OCI-LY7 (cell line): ENCODE measurements around the gene TMED8. TPM values are rescaled to one million over a fixed set of nuclear protein-coding genes. Genes with fewer than 3 reads are reported as not detected.
"Not testable (repeated sequence)": the region's sequence is repeated elsewhere in the genome, so short reads cannot be mapped to it uniquely, and the experiment has no call there.

Source experiments
- BruUV-seq: library from RNA; stranded (reverse); fragments of 400-500 nt; replicated peaks from 2 replicates; lab custom pipeline; 2021; lab: Mats Ljungman, UMichigan
- CTCF ChIA-PET: fragments of 300-600 bp; sonication (Branson Sonifier 250); formaldehyde crosslinking; loops from one replicate; lab custom pipeline; 2022; ENCODE audit warnings: antibody characterized with exemption; ENCODE audit not compliant: unreplicated experiment; lab: Charles Lee
- POLR2A ChIA-PET: fragments of 300-600 bp; sonication (Branson Sonifier 250); formaldehyde crosslinking; loops from one replicate; lab custom pipeline; 2022; ENCODE audit warnings: antibody characterized with exemption; lab: Charles Lee
- DNase-seq: peaks from one replicate; pipeline ENCODE4 v3.0.0-alpha.2; 2015; ENCODE audit warnings: low spot score
- H2AFZ ChIP-seq: fragments of 200-600 bp; sonication (generic), shearing (Covaris generic); 2 replicates; pipeline ENCODE4 v1.6.1; 2014; ENCODE audit warnings: mild to moderate bottlenecking, antibody characterized with exemption, low read length, moderate library complexity
- H3K27ac ChIP-seq: fragments of 200-600 bp; sonication (generic); 2 replicates; pipeline ENCODE4 v1.5.1; 2014; ENCODE audit warnings: mixed run types, low read depth, mild to moderate bottlenecking, moderate library complexity, low read length, inconsistent platforms; ENCODE audit not compliant: poor library complexity, severe bottlenecking
- H3K36me3 ChIP-seq: fragments of 200-600 bp; sonication (generic); 2 replicates; pipeline ENCODE4 v1.6.1; 2014; ENCODE audit warnings: mild to moderate bottlenecking, antibody characterized with exemption, low read length, moderate library complexity, mixed read lengths; ENCODE audit not compliant: insufficient read depth
- H3K4me1 ChIP-seq: fragments of 200-600 bp; sonication (generic); 2 replicates; pipeline ENCODE4 v1.5.1; 2014; ENCODE audit warnings: mild to moderate bottlenecking, low read length; ENCODE audit not compliant: insufficient read depth, poor library complexity, severe bottlenecking
- H3K4me2 ChIP-seq: fragments of 200-600 bp; sonication (generic); 2 replicates; pipeline ENCODE4 v1.6.1; 2014; ENCODE audit warnings: mild to moderate bottlenecking, low read length
- H3K4me3 ChIP-seq: fragments of 200-600 bp; sonication (generic); 2 replicates; pipeline ENCODE4 v1.5.1; 2014; ENCODE audit warnings: mild to moderate bottlenecking, low read depth, low read length; ENCODE audit not compliant: poor library complexity, severe bottlenecking
- H3K79me2 ChIP-seq: fragments of 200-600 bp; sonication (generic); 2 replicates; pipeline ENCODE4 v1.6.1; 2016; ENCODE audit warnings: low read depth, mild to moderate bottlenecking, low read length, moderate library complexity, mixed read lengths; ENCODE audit not compliant: insufficient read depth
- H3K9me2 ChIP-seq: fragments of 200-600 bp; sonication (generic); 2 replicates; pipeline ENCODE4 v1.6.1; 2016; ENCODE audit warnings: mild to moderate bottlenecking, low read length, mixed read lengths; ENCODE audit not compliant: insufficient read depth
- H3K9me3 ChIP-seq: fragments of 200-600 bp; sonication (generic); 2 replicates; pipeline ENCODE4 v1.6.1; 2014; ENCODE audit warnings: mild to moderate bottlenecking, mixed run types, low read length, mixed read lengths
- H4K20me1 ChIP-seq: fragments of 200-600 bp; sonication (generic); 2 replicates; pipeline ENCODE4 v1.6.1; 2014; ENCODE audit warnings: mild to moderate bottlenecking, antibody characterized with exemption, low read length, moderate library complexity, mixed read lengths; ENCODE audit not compliant: insufficient read depth
- CTCF ChIP-seq: fragments of 200-600 bp; sonication (generic); conservative IDR thresholded peaks from 2 replicates; pipeline ENCODE4 v1.5.1; 2014; ENCODE audit warnings: mild to moderate bottlenecking, antibody characterized with exemption, low read length, moderate library complexity, mixed read lengths
- EZH2phosphoT487 ChIP-seq: fragments of 200-600 bp; sonication (generic); IDR thresholded peaks from 2 replicates; pipeline ENCODE4 v1.6.1; 2018; ENCODE audit warnings: low read depth, borderline replicate concordance, mild to moderate bottlenecking, mixed run types, antibody characterized with exemption, low read length, moderate library complexity, mixed read lengths
- intact Hi-C: fragments of 100-400 bp; cut with micrococcal nuclease; formaldehyde crosslinking; loops from one replicate; pipeline ENCODE4 v1.10.0; 2022; ENCODE audit not compliant: unreplicated experiment
- total RNA-seq, 2 experiments: library from RNA; depleted of rRNA in 1 of 2; stranded (reverse); fragments of >200 nt in 1 of 2; shearing (Covaris generic) in 1 of 2; gene quantifications; 2 replicates each; pipeline ENCODE4 v1.2.3, GENCODE V29; 2014 to 2022

The TMED8 gene
- total RNA-seq, 2 experiments from 2014 or later, result 21.9 to 45.4 TPM

GRCh38 chr14:77416836-77417235, 39.9 kb upstream of the TMED8 start:
- no TSS peak for BruUV-seq
- ChIA-PET CTCF (no interaction called here), POLR2A (no interaction called here)
- H3K4me3 ChIP-seq, result no peak overlapping the region
- no peaks in the 10 kb centered on the region for H4K20me1 ChIP-seq
- intact Hi-C loops, result no loop called here
- H3K4me1 ChIP-seq, result no peaks in the 10 kb centered on the region
- TF ChIP-seq EZH2phosphoT487, result no peak
- no peak for TF ChIP-seq CTCF
- H3K27ac ChIP-seq, result no peak overlapping the region
- no peak overlapping the region for H2AFZ ChIP-seq
- H3K4me2 ChIP-seq, result no peak overlapping the region
- no peaks in the 10 kb centered on the region for H3K79me2 ChIP-seq
- no peak for DNase-seq
- no peaks in the 10 kb centered on the region for H3K9me2 ChIP-seq
- peaks cover 13% of the 10 kb centered on the region; the same call in 1 of the 2 replicates for H3K9me3 ChIP-seq
- peaks cover 17% of the 10 kb centered on the region for H3K36me3 ChIP-seq

DNA sequence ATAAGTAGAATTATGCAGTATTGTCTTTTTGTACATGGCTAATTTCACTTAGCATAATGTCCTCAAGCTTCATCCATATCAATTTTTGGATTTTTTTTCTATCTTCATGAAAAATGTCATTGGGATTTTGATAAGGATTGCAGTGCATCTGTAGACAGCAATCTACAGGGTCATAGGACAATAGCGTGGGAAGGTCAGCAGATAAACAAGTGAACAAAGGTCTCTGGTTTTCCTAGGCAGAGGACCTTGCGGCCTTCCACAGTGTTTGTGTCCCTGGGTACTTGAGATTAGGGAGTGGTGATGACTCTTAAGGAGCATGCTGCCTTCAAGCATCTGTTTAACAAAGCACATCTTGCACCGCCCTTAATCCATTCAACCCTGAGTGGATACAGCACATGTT, 39.2 kb upstream of the TMED8 start:
- intact Hi-C loops, result not testable (repeated sequence)

DNA sequence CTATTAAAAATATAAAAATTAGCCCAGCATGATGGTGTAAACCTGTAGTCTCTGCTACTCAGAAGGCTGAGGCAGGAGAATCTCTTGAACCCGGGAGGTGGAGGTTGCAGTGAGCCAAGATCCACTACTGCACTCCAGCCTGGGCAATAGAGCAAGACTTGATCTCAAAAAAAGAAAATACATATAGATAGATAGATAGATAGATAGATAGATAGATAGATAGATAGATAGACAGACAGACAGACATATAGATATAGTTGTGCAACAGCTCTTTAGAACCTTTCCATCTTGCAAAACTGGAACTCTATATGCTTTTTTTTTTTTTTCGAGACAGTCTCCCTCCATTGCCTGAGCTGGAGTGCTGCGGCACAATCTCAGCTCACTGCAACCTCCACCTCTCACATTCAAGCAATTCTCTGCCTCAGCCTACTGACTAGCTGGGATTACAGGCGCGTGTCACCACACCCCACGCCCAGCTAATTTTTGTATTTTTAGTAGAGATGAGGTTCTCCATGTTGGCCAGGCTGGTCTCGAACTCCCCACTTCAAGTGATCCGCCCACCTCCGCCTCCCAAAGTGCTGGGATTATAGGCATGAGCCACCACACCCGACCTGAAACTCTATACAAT, 38.6 kb upstream of the TMED8 start:
- H3K4me2 ChIP-seq, H3K4me3 ChIP-seq, H3K36me3 ChIP-seq, H4K20me1 ChIP-seq, H3K4me1 ChIP-seq, H3K9me2 ChIP-seq, CTCF ChIA-PET, H3K9me3 ChIP-seq, H3K79me2 ChIP-seq, intact Hi-C loops, H2AFZ ChIP-seq, DNase-seq, H3K27ac ChIP-seq, BruUV-seq: not testable (repeated sequence)
- POLR2A ChIA-PET, result interaction anchor here (0.7 to 1.5 kb wide), 2 partner anchors 12 to 74 kb away, joined by 3 to 4 read pairs; no protein-coding TSS in a partner anchor

More for the DNA sequence above, 39.2 kb upstream of the TMED8 start:
- peaks cover 12% of the 10 kb centered on the region; the same call in 1 of the 2 replicates for H3K36me3 ChIP-seq
- H3K4me3 ChIP-seq, H3K79me2 ChIP-seq, CTCF ChIA-PET, H4K20me1 ChIP-seq, POLR2A ChIA-PET, H3K4me1 ChIP-seq, DNase-seq, H3K4me2 ChIP-seq, BruUV-seq, H3K9me2 ChIP-seq, H3K27ac ChIP-seq, H2AFZ ChIP-seq: not testable (repeated sequence)
- H3K9me3 ChIP-seq, result peaks cover 13% of the 10 kb centered on the region; the same call in 1 of the 2 replicates
